Measurements from ENCODE around the gene ZNF407.

Gene ZNF407

GRCh38 chr18:74785632-74786031 is 188.0 kb downstream of the ZNF407 start:
- TF ChIP-seq CTCF (IDR thresholded peaks at IDR 0.05; ENCODE audit: control insufficient read depth, insufficient read depth, low read depth, low read length, missing control alignments) = no peak
- no peak overlapping the region for H3K4me3 ChIP-seq (ENCODE audit: control insufficient read depth, low read depth, low read length)
- DNase-seq (ENCODE audit: low read depth) = no peak

GRCh38 chr18:74788657-74789056 is 191.0 kb downstream of the ZNF407 start:
- no peak for TF ChIP-seq CTCF (IDR thresholded peaks at IDR 0.05; ENCODE audit: control insufficient read depth, insufficient read depth, low read depth, low read length, missing control alignments)
- H3K4me3 ChIP-seq (ENCODE audit: control insufficient read depth, low read depth, low read length) = no peak overlapping the region
- no peak for DNase-seq (ENCODE audit: low read depth)

GRCh38 chr18:74789078-74789477 is 191.4 kb downstream of the ZNF407 start:
- DNase-seq (ENCODE audit: low read depth) = no peak
- H3K4me3 ChIP-seq (ENCODE audit: control insufficient read depth, low read depth, low read length) = no peak overlapping the region
- TF ChIP-seq CTCF (IDR thresholded peaks at IDR 0.05; ENCODE audit: control insufficient read depth, insufficient read depth, low read depth, low read length, missing control alignments) = no peak

GRCh38 chr18:74790451-74790850 is 192.8 kb downstream of the ZNF407 start:
- no peak overlapping the region for H3K4me3 ChIP-seq (ENCODE audit: control insufficient read depth, low read depth, low read length)
- no peak for TF ChIP-seq CTCF (IDR thresholded peaks at IDR 0.05; ENCODE audit: control insufficient read depth, insufficient read depth, low read depth, low read length, missing control alignments)
- DNase-seq (ENCODE audit: low read depth) = no peak

- DNase-seq (ENCODE audit: low read depth) = no peak
- no peak for TF ChIP-seq CTCF (IDR thresholded peaks at IDR 0.05; ENCODE audit: control insufficient read depth, insufficient read depth, low read depth, low read length, missing control alignments)
- no peak overlapping the region for H3K4me3 ChIP-seq (ENCODE audit: control insufficient read depth, low read depth, low read length)
Observed at GRCh38 chr18:74791501-74792194, 194.0 kb downstream of the ZNF407 start.

GRCh38 chr18:74793746-74794145 is 196.1 kb downstream of the ZNF407 start:
- no peak for TF ChIP-seq CTCF (IDR thresholded peaks at IDR 0.05; ENCODE audit: control insufficient read depth, insufficient read depth, low read depth, low read length, missing control alignments)
- no peak for DNase-seq (ENCODE audit: low read depth)
- H3K4me3 ChIP-seq (ENCODE audit: control insufficient read depth, low read depth, low read length) = no peak overlapping the region
